Transverse colon (tissue), 4 donors: ENCODE results near the gene ACAP2.

ENCODE experiments used
- CTCF ChIP-seq, 5 experiments: fragments of 200-600 bp in 3 of 5; fragments of 450-650 bp in 2 of 5; sonication (generic) in 3 of 5; IDR thresholded peaks; 1 replicate in 2 of 5; 2 replicates in 3 of 5; pipeline ENCODE4 v1.5.1; 2016 to 2017; ENCODE audit warnings: antibody characterized with exemption in 5 of 5, inconsistent platforms in 3 of 5, mild to moderate bottlenecking in 2 of 5, moderate library complexity in 1 of 5
- POLR2A ChIP-seq: fragments of 450-650 bp; IDR thresholded peaks from one replicate; pipeline ENCODE4 v1.6.1; 2016; ENCODE audit warnings: antibody characterized with exemption, mild to moderate bottlenecking, moderate library complexity
- POLR2AphosphoS5 ChIP-seq, 3 donors: sonication (generic); formaldehyde crosslinking; IDR thresholded peaks; one replicate each; pipeline ENCODE4 v1.6.1; 2016; ENCODE audit warnings: antibody characterized with exemption in 3 of 3

GRCh38 chr3:195296662-195297061 lies 146.2 kb downstream of the ACAP2 start:
- TF ChIP-seq CTCF (IDR thresholded peaks at IDR 0.05) (no peak), POLR2AphosphoS5 (IDR thresholded peaks at IDR 0.05) (no peak), POLR2A (no peak)
